BLaER1 treated with 17β-estradiol and CSF1 and Interleukin-3, amounts not matched to agents 10 nM and 100 nM (cell line): ENCODE data around the gene UNCX.

ENCODE experiments used
- H3K27ac ChIP-seq, 11 experiments: shearing (Covaris generic); formaldehyde crosslinking; 2 replicates each; pipeline ENCODE4 v1.8.1; 2022
- H3K27me3 ChIP-seq, 11 experiments: shearing (Covaris generic); formaldehyde crosslinking; 2 replicates each; pipeline ENCODE4 v1.8.1; 2022
- H3K36me3 ChIP-seq, 11 experiments: shearing (Covaris generic); formaldehyde crosslinking; 2 replicates each; pipeline ENCODE4 v1.8.1; 2022
- H3K4me1 ChIP-seq, 10 experiments: shearing (Covaris generic); formaldehyde crosslinking; 2 replicates each; pipeline ENCODE4 v1.8.1; 2022
- H3K4me2 ChIP-seq, 11 experiments: shearing (Covaris generic); formaldehyde crosslinking; 2 replicates each; pipeline ENCODE4 v1.8.1; 2022
- H3K4me3 ChIP-seq, 10 experiments: shearing (Covaris generic); formaldehyde crosslinking; 2 replicates each; pipeline ENCODE4 v1.8.1; 2022
- H3K9ac ChIP-seq, 11 experiments: shearing (Covaris generic); formaldehyde crosslinking; 2 replicates each; pipeline ENCODE4 v1.8.1; 2022
- H3K9me3 ChIP-seq, 11 experiments: shearing (Covaris generic); formaldehyde crosslinking; replicated peaks in 1 of 11; 2 replicates each; pipeline ENCODE4 v1.8.1; 2022
- H4K20me1 ChIP-seq, 11 experiments: shearing (Covaris generic); formaldehyde crosslinking; 2 replicates each; pipeline ENCODE4 v1.8.1; 2022
- Cebpa-rat ChIP-seq, 11 experiments: shearing (Covaris generic); IDR thresholded peaks; 2 replicates each; pipeline ENCODE4 v1.8.1; 2022

UNCX gene

DNA sequence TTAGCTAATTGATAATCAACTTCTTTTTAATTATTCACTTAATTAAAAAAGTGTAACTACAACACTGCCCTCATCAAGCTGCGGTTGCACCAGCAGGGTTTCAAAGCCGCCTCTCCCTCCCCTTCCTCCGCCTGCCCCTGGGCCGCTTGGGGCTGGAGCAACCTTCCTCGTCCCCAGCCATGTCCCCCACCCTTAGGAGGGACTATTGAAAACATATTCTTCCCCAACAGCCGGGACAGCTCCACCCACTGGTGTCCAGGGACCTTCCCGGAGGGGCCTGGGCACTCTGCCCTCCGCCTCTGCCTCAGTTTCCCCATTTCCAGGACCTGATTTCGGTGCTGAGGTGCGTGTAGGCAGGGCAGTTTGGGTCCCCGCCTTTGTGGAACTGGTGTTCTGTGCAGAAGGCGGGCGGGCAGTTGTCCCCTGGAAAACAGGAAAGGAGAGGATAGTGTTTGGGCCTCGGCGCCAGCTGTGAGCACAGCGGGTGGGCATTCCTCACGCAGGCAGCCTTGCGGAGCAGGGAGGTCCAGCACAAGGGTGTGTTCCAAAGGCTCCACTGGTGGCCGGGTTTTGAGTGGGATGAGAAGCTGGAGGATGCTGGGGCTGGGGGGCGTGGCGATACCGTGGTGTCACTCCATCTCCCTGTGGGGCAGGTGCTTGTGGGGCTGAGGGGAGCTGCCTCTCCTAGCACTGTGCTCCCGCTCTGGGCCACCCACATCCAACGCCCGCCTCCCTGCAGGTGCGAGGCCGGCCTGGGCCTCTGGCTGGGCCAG is 15.7 kb downstream of the UNCX start:
- Histone ChIP-seq H3K4me2 (peak overlapping the region; percentile 33 to 63 (median 45); a peak in 14 of 22 replicates), H3K27ac (no peak overlapping the region), H3K4me1 (peaks cover 10 to 21% (median 13%) of the 10 kb centered on the region in 10 experiments; a peak in 15 of 20 replicates), H3K9me3 (no peaks in the 10 kb centered on the region), H4K20me1 (peaks cover 0 to 85% (median 62%) of the 10 kb centered on the region in 11 experiments; a peak in 18 of 22 replicates), H3K9ac (no peak overlapping the region), H3K4me3 (0 out of 20 replicates have a peak overlapping the region, but pooled peaks of 1 of the 10 experiments have one; percentile 15), H3K27me3 (peaks cover 99 to 100% (median 100%) of the 10 kb centered on the region in 11 experiments), H3K36me3 (no peaks in the 10 kb centered on the region)
- no peak for TF ChIP-seq Cebpa-rat (IDR thresholded peaks at IDR 0.05)

DNA sequence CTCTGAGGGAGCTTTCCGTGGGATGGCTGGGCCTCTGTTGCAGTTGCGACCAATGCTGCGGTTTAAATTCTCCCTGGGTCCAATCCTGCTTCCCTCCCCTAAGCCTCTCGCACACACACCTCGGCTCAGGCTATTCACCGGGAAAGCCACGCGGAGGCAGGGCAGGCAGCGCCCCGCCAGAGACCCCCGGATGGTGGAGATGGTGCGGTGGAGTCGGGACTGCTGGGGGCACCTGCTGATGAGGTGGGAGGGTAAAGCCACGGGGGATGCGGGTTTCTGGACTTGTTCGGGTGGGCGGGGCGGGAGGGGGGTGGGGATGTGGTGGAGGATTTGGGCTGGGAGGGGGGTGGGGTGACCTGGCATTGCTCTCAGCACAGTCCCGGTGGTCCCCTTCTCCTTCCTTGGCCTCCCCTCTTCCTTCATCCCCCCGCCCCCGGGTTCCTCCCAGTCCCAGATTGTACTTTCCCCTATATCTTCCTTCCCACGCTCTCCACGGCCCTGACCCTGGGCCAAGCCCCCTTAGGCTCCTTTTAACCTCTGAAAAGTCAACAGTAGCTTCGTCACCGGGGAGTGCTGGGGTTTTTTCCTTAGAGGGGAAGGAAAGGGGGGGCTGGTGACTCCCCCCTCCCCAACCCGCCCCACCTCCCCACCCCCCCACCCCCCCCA is 16.4 kb downstream of the UNCX start:
- no peaks in the 10 kb centered on the region for H3K36me3 ChIP-seq
- H3K4me2 ChIP-seq: peak overlapping the region in 2 of 11 experiments; percentile 45 to 56; a peak in 2 of 22 replicates
- H3K27me3 ChIP-seq: peaks cover 99 to 100% (median 100%) of the 10 kb centered on the region in 11 experiments
- H3K9me3 ChIP-seq: no peaks in the 10 kb centered on the region
- no peak overlapping the region for H3K9ac ChIP-seq
- peaks cover 0 to 85% (median 55%) of the 10 kb centered on the region in 11 experiments; a peak in 18 of 22 replicates for H4K20me1 ChIP-seq
- no peak overlapping the region for H3K27ac ChIP-seq
- TF ChIP-seq Cebpa-rat (IDR thresholded peaks at IDR 0.05): no peak
- H3K4me1 ChIP-seq: peaks cover 10 to 21% (median 14%) of the 10 kb centered on the region in 10 experiments; a peak in 16 of 20 replicates
- no peak overlapping the region for H3K4me3 ChIP-seq

- Histone ChIP-seq H3K27me3 (peaks cover 98 to 100% (median 100%) of the 10 kb centered on the region in 11 experiments), H3K4me2 (no peak overlapping the region), H3K4me1 (peaks cover 10 to 27% (median 18%) of the 10 kb centered on the region in 10 experiments; a peak in 16 of 20 replicates), H4K20me1 (peaks cover 0 to 83% (median 48%) of the 10 kb centered on the region in 11 experiments; a peak in 18 of 22 replicates), H3K27ac (no peak overlapping the region), H3K9me3 (no peaks in the 10 kb centered on the region), H3K9ac (no peak overlapping the region), H3K4me3 (no peak overlapping the region), H3K36me3 (no peaks in the 10 kb centered on the region)
- no peak for TF ChIP-seq Cebpa-rat (IDR thresholded peaks at IDR 0.05)
These were observed 17.1 kb downstream of the UNCX start for GRCh38 chr7:1249731-1250130.

- no peak overlapping the region for H3K4me2 ChIP-seq
- peaks cover 10 to 27% (median 18%) of the 10 kb centered on the region in 10 experiments; a peak in 16 of 20 replicates for H3K4me1 ChIP-seq
- peaks cover 0 to 82% (median 42%) of the 10 kb centered on the region in 11 experiments; a peak in 18 of 22 replicates for H4K20me1 ChIP-seq
- no peak for TF ChIP-seq Cebpa-rat (IDR thresholded peaks at IDR 0.05)
- H3K4me3 ChIP-seq: no peak overlapping the region
- no peaks in the 10 kb centered on the region for H3K9me3 ChIP-seq
- H3K27ac ChIP-seq: no peak overlapping the region
- peaks cover 97 to 100% (median 100%) of the 10 kb centered on the region in 11 experiments for H3K27me3 ChIP-seq
- H3K36me3 ChIP-seq: no peaks in the 10 kb centered on the region
- H3K9ac ChIP-seq: no peak overlapping the region
These were observed 18.2 kb downstream of the UNCX start for GRCh38 chr7:1250901-1251300.

DNA sequence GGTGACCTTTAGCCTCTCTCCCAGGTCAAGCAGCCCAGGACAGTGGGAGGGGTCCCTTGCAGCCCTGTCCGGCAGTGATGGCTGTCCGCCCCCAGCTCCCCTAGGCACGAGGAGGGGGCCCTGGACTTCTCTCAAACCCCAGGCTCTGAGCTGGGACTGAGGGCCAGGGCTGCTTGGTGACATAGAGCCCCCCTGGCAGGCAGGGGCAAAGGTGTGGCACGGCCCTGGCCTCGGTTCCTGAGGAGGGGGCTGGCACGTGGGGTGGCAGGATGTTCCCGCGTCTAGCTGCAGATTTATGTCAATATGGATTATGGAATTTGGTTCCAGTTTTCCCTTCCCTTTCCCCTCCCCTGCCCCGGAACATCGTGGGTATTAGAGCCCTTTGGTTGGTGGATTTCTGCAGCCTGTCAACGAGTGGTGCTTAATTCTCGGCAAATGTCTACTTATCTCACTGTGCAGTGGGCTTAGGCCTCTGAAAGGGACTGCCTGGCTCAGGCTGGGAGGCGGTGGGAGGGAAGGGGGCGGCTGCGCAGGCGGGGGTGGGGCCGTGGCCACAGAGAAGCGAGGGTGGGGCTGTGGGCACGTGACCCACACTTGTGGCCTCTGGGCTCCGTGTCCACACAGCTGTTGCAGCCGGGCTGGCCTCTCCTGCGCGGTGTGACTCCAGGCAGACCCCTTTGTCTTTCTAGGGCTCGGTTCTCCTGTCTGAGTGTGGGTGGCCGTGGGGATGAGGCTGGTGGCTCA is 19.3 kb downstream of the UNCX start:
- no peak overlapping the region for H3K4me3 ChIP-seq
- peaks cover 10 to 27% (median 18%) of the 10 kb centered on the region in 10 experiments; a peak in 16 of 20 replicates for H3K4me1 ChIP-seq
- H3K27me3 ChIP-seq: peaks cover 97 to 100% (median 100%) of the 10 kb centered on the region in 11 experiments
- no peak overlapping the region for H3K27ac ChIP-seq
- H4K20me1 ChIP-seq: peaks cover 0 to 83% (median 49%) of the 10 kb centered on the region in 11 experiments; a peak in 18 of 22 replicates
- no peaks in the 10 kb centered on the region for H3K9me3 ChIP-seq
- no peak for TF ChIP-seq Cebpa-rat (IDR thresholded peaks at IDR 0.05)
- H3K4me2 ChIP-seq: no peak overlapping the region
- no peaks in the 10 kb centered on the region for H3K36me3 ChIP-seq
- H3K9ac ChIP-seq: no peak overlapping the region

GRCh38 chr7:1252540-1253090 is 19.9 kb downstream of the UNCX start:
- Histone ChIP-seq H3K4me1 (peaks cover 7 to 24% (median 16%) of the 10 kb centered on the region in 10 experiments; a peak in 16 of 20 replicates), H3K4me2 (no peak overlapping the region), H3K9me3 (no peaks in the 10 kb centered on the region), H3K9ac (no peak overlapping the region), H3K27ac (no peak overlapping the region), H3K4me3 (no peak overlapping the region), H3K36me3 (no peaks in the 10 kb centered on the region), H4K20me1 (peaks cover 0 to 83% (median 44%) of the 10 kb centered on the region in 11 experiments; a peak in 18 of 22 replicates), H3K27me3 (peaks cover 97 to 100% (median 100%) of the 10 kb centered on the region in 11 experiments)
- TF ChIP-seq Cebpa-rat (IDR thresholded peaks at IDR 0.05): no peak

GRCh38 chr7:1253681-1254181 is 21.1 kb downstream of the UNCX start:
- Histone ChIP-seq H3K27ac (no peak overlapping the region), H3K9me3 (no peaks in the 10 kb centered on the region), H3K4me2 (no peak overlapping the region), H3K9ac (no peak overlapping the region), H3K4me1 (peaks cover 0 to 13% (median 6%) of the 10 kb centered on the region in 10 experiments; a peak in 9 of 20 replicates), H4K20me1 (peaks cover 0 to 72% (median 32%) of the 10 kb centered on the region in 11 experiments; a peak in 16 of 22 replicates), H3K36me3 (no peaks in the 10 kb centered on the region), H3K27me3 (peaks cover 97 to 100% (median 100%) of the 10 kb centered on the region in 11 experiments), H3K4me3 (no peak overlapping the region)
- TF ChIP-seq Cebpa-rat (IDR thresholded peaks at IDR 0.05): no peak
